Mammary epithelial cell (primary cell): ENCODE measurements around the gene KMT5C.

Source experiments
- EZH2 ChIP-seq: IDR thresholded peaks from 2 replicates; pipeline ENCODE4 v1.6.1; 2012; ENCODE audit warnings: low read length, inconsistent platforms, borderline replicate concordance
- TF ChIP-seq, protein P1 (sequence below), 2 donors: IDR thresholded peaks in 1 of 2; conservative IDR thresholded peaks in 1 of 2; 2 replicates each; pipeline ENCODE4 v1.5.1; 2011 to 2012; ENCODE audit warnings: inconsistent platforms in 2 of 2, low read length in 2 of 2, mild to moderate bottlenecking in 2 of 2, control low read depth in 1 of 2, low read depth in 1 of 2; ENCODE audit not compliant: insufficient read depth in 1 of 2; ENCODE audit errors: extremely low read depth in 1 of 2

DNA sequence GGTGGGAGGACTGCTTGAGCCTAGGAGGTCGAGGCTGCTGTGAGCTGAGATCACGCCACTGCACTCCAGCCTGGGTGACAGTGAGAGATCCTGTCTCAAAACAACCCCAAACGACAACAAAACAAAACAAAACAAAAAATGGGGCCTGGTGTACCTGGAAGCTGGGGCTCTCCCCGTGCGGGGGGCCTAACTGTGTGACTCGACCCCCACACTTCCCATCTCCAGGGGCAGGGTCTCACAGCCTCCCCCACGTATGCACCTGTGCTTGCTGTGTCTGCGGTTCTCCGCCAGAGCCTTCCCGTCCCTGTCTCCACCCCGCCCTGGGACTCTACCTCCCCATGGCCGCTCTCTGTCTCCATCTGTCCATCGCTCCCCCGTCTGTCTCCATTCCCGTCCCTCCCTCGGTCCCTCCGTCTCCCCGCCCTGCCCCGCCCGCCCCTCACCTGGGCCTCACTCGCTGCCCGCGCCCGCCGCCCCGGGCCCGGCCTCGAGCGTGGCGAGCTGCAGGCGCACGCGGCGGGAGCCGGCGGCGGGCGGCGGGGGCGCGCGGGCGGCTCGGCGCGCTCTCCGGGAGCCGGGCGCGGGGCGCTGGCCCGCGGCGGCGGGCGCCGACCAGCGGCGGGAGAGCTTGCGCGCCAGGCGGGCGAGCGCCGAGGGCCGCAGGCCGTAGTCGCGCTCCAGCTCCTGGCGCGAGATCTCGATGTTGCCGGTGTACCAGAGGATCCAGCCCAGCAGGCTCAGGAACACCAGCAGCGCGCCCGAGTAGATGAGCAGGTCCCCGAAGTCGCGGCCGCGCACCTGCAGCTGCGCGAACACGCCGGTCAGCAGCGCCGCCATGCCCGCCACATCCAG lies 43.8 kb downstream of the KMT5C start:
- no peak for TF ChIP-seq EZH2
- TF ChIP-seq, protein P1, sequence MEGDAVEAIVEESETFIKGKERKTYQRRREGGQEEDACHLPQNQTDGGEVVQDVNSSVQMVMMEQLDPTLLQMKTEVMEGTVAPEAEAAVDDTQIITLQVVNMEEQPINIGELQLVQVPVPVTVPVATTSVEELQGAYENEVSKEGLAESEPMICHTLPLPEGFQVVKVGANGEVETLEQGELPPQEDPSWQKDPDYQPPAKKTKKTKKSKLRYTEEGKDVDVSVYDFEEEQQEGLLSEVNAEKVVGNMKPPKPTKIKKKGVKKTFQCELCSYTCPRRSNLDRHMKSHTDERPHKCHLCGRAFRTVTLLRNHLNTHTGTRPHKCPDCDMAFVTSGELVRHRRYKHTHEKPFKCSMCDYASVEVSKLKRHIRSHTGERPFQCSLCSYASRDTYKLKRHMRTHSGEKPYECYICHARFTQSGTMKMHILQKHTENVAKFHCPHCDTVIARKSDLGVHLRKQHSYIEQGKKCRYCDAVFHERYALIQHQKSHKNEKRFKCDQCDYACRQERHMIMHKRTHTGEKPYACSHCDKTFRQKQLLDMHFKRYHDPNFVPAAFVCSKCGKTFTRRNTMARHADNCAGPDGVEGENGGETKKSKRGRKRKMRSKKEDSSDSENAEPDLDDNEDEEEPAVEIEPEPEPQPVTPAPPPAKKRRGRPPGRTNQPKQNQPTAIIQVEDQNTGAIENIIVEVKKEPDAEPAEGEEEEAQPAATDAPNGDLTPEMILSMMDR (conservative IDR thresholded peaks at IDR 0.05 in 1 of 2, IDR thresholded peaks at IDR 0.05 in 1 of 2; ENCODE audit: extremely low read depth in 1 of 2, insufficient read depth in 1 of 2, low read depth in 1 of 2, low read length in 2 of 2) = no peak
